ENCODE measurements around the gene CLDN24. TPM values are rescaled to one million over a fixed set of nuclear protein-coding genes. Genes with fewer than 3 reads are reported as not detected.

CLDN24 gene
- total RNA-seq, 4 donors from 2014 or later, result not detected

GRCh38 chr4:183304067-183304466, 18.2 kb downstream of the CLDN24 start:
- in situ Hi-C loops (cut with MboI; ENCODE audit: low pct_ligation_motif_present in 1 of 4, low pct_unique_long_range_greater_than_20kb in 1 of 4, low sequenced_read_pairs in 3 of 4) (no loop called here), intact Hi-C loops (cut with DNase I; ENCODE audit: low total_unique reads) (no loop called here)
- Histone ChIP-seq H3K9me3 (no peaks in the 10 kb centered on the region), H3K36me3 (no peaks in the 10 kb centered on the region), H3K4me1 (peaks cover 0 to 4% (median 0%) of the 10 kb centered on the region in 4 donors), H3K4me3 (no peak overlapping the region), H3K27ac (no peak overlapping the region), H3K27me3 (no peaks in the 10 kb centered on the region)
- TF ChIP-seq POLR2A (IDR thresholded peaks at IDR 0.05), result no peak
- no peak for TF ChIP-seq EP300 (IDR thresholded peaks at IDR 0.05; ENCODE audit: low read depth)
- no peak for DNase-seq
- WGBS, 2 donors (ENCODE audit: low coverage in 1 of 2), result 84 to 96% methylated on average over 4 of the region's 4 CpGs

- intact Hi-C loops (cut with DNase I; ENCODE audit: low total_unique reads), result no loop called here
- no peaks in the 10 kb centered on the region for H3K36me3 ChIP-seq
- H3K4me1 ChIP-seq, result peaks cover 0 to 4% (median 0%) of the 10 kb centered on the region in 4 donors
- no peak overlapping the region for H3K4me3 ChIP-seq
- H3K27ac ChIP-seq, result no peak overlapping the region
- 90 to 92% methylated on average over 4 of the region's 4 CpGs for WGBS, 2 donors (ENCODE audit: low coverage in 1 of 2)
- no peak for DNase-seq
- H3K27me3 ChIP-seq, result no peaks in the 10 kb centered on the region
- in situ Hi-C loops (cut with MboI; ENCODE audit: low pct_ligation_motif_present in 1 of 4, low pct_unique_long_range_greater_than_20kb in 1 of 4, low sequenced_read_pairs in 3 of 4), result no loop called here
- no peaks in the 10 kb centered on the region for H3K9me3 ChIP-seq
- TF ChIP-seq POLR2AphosphoS5 (IDR thresholded peaks at IDR 0.05), result no peak
- TF ChIP-seq EP300 (IDR thresholded peaks at IDR 0.05; ENCODE audit: low read depth), result no peak
- no peak for TF ChIP-seq POLR2A (IDR thresholded peaks at IDR 0.05)
- TF ChIP-seq CTCF (IDR thresholded peaks at IDR 0.05), result no peak
Observed at GRCh38 chr4:183303301-183303700, 18.9 kb downstream of the CLDN24 start.

GRCh38 chr4:183300655-183301054, 21.6 kb downstream of the CLDN24 start:
- Histone ChIP-seq H3K27ac (no peak overlapping the region), H3K4me3 (no peak overlapping the region), H3K27me3 (no peaks in the 10 kb centered on the region), H3K9me3 (no peaks in the 10 kb centered on the region), H3K36me3 (no peaks in the 10 kb centered on the region), H3K4me1 (peaks cover 0 to 4% (median 0%) of the 10 kb centered on the region in 4 donors)
- intact Hi-C loops (cut with DNase I; ENCODE audit: low total_unique reads), result no loop called here
- WGBS, 2 donors (ENCODE audit: low coverage in 1 of 2), result 83 to 91% methylated on average over 5 of the region's 5 CpGs
- DNase-seq, result no peak
- in situ Hi-C loops (cut with MboI; ENCODE audit: low pct_ligation_motif_present in 1 of 4, low pct_unique_long_range_greater_than_20kb in 1 of 4, low sequenced_read_pairs in 3 of 4), result no loop called here
- no peak for TF ChIP-seq POLR2A (IDR thresholded peaks at IDR 0.05)
- no peak for TF ChIP-seq CTCF (IDR thresholded peaks at IDR 0.05)
- no peak for TF ChIP-seq POLR2AphosphoS5 (IDR thresholded peaks at IDR 0.05)
- TF ChIP-seq EP300 (IDR thresholded peaks at IDR 0.05; ENCODE audit: low read depth), result no peak

- Histone ChIP-seq H3K36me3 (no peaks in the 10 kb centered on the region), H3K4me1 (peaks cover 0 to 4% (median 0%) of the 10 kb centered on the region in 4 donors), H3K9me3 (no peaks in the 10 kb centered on the region), H3K27ac (no peak overlapping the region), H3K4me3 (no peak overlapping the region), H3K27me3 (no peaks in the 10 kb centered on the region)
- TF ChIP-seq CTCF (IDR thresholded peaks at IDR 0.05), result no peak
- TF ChIP-seq POLR2AphosphoS5 (IDR thresholded peaks at IDR 0.05), result no peak
- TF ChIP-seq EP300 (IDR thresholded peaks at IDR 0.05; ENCODE audit: low read depth), result no peak
- no peak for TF ChIP-seq POLR2A (IDR thresholded peaks at IDR 0.05)
- intact Hi-C loops (cut with DNase I; ENCODE audit: low total_unique reads), result no loop called here
- in situ Hi-C loops (cut with MboI; ENCODE audit: low pct_ligation_motif_present in 1 of 4, low pct_unique_long_range_greater_than_20kb in 1 of 4, low sequenced_read_pairs in 3 of 4), result no loop called here
- 48 to 60% methylated on average over 3 to 6 of the region's 6 CpGs for WGBS, 2 donors (ENCODE audit: low coverage in 1 of 2)
- no peak for DNase-seq
Observed at GRCh38 chr4:183300070-183300469, 22.2 kb downstream of the CLDN24 start.

GRCh38 chr4:183299464-183299863, 22.8 kb downstream of the CLDN24 start:
- WGBS, 2 donors (ENCODE audit: low coverage in 1 of 2), result 59 to 78% methylated on average over 2 of the region's 2 CpGs
- intact Hi-C loops (cut with DNase I; ENCODE audit: low total_unique reads), result no loop called here
- H3K9me3 ChIP-seq, result no peaks in the 10 kb centered on the region
- no peaks in the 10 kb centered on the region for H3K27me3 ChIP-seq
- TF ChIP-seq POLR2A (IDR thresholded peaks at IDR 0.05), result no peak
- TF ChIP-seq CTCF (IDR thresholded peaks at IDR 0.05), result no peak
- no peak for TF ChIP-seq EP300 (IDR thresholded peaks at IDR 0.05; ENCODE audit: low read depth)
- no peak for TF ChIP-seq POLR2AphosphoS5 (IDR thresholded peaks at IDR 0.05)
- H3K36me3 ChIP-seq, result no peaks in the 10 kb centered on the region
- H3K27ac ChIP-seq, result no peak overlapping the region
- in situ Hi-C loops (cut with MboI; ENCODE audit: low pct_ligation_motif_present in 1 of 4, low pct_unique_long_range_greater_than_20kb in 1 of 4, low sequenced_read_pairs in 3 of 4), result no loop called here
- H3K4me1 ChIP-seq, result peaks cover 0 to 4% (median 0%) of the 10 kb centered on the region in 4 donors
- DNase-seq, result no peak
- H3K4me3 ChIP-seq, result no peak overlapping the region

Measured in transverse colon (tissue), 4 donors.